Measurements from ENCODE around the gene DLG4. TPM values are rescaled to one million over a fixed set of nuclear protein-coding genes. Genes with fewer than 3 reads are reported as not detected.

The DLG4 gene
- total RNA-seq, 2 experiments from 2014 or later = 10.2 to 11.0 TPM

DNA sequence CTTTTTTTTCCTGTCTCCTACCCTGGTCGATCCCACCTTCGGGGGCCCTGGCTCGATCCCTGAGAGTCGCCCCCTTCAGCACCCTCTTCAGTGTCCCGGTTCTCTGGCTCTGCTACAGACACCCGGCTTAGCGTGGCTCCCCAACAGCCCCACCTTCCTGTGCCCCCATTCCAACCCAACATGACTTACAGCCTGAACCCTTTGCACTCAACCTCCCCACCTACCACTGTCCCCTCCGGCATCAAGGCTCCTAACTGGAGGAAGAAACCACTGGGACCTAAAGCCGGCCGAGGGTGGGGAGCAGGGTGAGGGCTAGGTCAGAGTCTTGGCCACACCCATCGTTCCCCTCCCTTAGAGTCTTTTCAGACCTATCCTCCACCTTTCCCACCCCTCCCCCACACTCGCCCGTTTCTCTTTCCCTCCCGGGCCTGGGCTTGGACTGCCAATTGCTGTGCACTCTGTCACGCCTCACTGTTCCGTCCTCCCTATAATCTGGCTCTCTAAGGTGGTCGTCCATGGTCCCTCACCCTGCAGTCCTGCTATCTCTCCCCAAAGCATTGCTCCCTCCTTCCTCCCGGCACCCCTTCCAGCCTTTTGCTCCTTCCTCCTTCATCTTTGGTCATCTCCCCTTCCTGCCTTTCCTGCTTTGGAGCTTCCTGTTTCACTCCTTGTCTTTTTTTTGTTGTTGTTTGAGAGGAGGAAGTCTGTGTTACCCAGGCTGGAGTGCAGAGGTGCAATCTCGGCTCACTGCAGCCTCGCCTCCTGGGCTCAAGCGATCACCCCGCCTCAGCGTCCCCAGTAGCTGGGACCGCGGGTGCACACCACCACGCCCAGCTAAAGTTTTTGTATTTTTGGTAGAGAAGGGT, 43.5 kb upstream of the DLG4 start:
- H3K36me3 Mint-ChIP-seq (ENCODE audit: low read depth) = peaks cover 14% of the 10 kb centered on the region
- H3K9me3 Mint-ChIP-seq = no peaks in the 10 kb centered on the region
- peaks cover 15% of the 10 kb centered on the region for H3K27me3 Mint-ChIP-seq
- peaks cover 35% of the 10 kb centered on the region for H3K4me1 ChIP-seq (ENCODE audit: insufficient read depth, low read length)
- peaks cover 12% of the 10 kb centered on the region for H3K36me3 ChIP-seq (ENCODE audit: insufficient read depth, low read length)
- intact Hi-C loops (cut with DNase I, micrococcal nuclease) = no loop called here
- no peak overlapping the region for H3K27ac ChIP-seq (ENCODE audit: low read depth in 1 of 2, low read length in 2 of 2)
- peak overlapping the region; percentile 6 for H3K27ac Mint-ChIP-seq
- H3K27me3 ChIP-seq (ENCODE audit: control insufficient read depth in 1 of 2, insufficient read depth in 2 of 2, low read length in 2 of 2) = peaks cover 12 to 13% of the 10 kb centered on the region in 2 experiments
- peak; percentile 39 for ATAC-seq (ENCODE audit: poor library complexity)
- peak overlapping the region; percentile 84 for H3K4me3 Mint-ChIP-seq
- ChIA-PET CTCF (no interaction called here), POLR2A (interaction anchor here (0.6 to 1.1 kb wide), 3 partner anchors 83 to 227 kb away, joined by 3 read pairs; partner anchors contain the start of gene SLC16A13)
- H3K4me3 ChIP-seq (ENCODE audit: low read length) = peak overlapping the region; percentile 33
- DNase-seq = peak in 3 of 14 experiments; percentile 24 to 47 (median 39)
- peaks cover 0 to 7% of the 10 kb centered on the region in 2 experiments for H3K9me3 ChIP-seq (ENCODE audit: control insufficient read depth in 1 of 2, insufficient read depth in 1 of 2, low read length in 2 of 2)
- TF ChIP-seq, protein P1, sequence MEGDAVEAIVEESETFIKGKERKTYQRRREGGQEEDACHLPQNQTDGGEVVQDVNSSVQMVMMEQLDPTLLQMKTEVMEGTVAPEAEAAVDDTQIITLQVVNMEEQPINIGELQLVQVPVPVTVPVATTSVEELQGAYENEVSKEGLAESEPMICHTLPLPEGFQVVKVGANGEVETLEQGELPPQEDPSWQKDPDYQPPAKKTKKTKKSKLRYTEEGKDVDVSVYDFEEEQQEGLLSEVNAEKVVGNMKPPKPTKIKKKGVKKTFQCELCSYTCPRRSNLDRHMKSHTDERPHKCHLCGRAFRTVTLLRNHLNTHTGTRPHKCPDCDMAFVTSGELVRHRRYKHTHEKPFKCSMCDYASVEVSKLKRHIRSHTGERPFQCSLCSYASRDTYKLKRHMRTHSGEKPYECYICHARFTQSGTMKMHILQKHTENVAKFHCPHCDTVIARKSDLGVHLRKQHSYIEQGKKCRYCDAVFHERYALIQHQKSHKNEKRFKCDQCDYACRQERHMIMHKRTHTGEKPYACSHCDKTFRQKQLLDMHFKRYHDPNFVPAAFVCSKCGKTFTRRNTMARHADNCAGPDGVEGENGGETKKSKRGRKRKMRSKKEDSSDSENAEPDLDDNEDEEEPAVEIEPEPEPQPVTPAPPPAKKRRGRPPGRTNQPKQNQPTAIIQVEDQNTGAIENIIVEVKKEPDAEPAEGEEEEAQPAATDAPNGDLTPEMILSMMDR (IDR thresholded peaks at IDR 0.05) = no peak
- peaks cover 28% of the 10 kb centered on the region for H3K4me1 Mint-ChIP-seq (ENCODE audit: low read depth)

DNA sequence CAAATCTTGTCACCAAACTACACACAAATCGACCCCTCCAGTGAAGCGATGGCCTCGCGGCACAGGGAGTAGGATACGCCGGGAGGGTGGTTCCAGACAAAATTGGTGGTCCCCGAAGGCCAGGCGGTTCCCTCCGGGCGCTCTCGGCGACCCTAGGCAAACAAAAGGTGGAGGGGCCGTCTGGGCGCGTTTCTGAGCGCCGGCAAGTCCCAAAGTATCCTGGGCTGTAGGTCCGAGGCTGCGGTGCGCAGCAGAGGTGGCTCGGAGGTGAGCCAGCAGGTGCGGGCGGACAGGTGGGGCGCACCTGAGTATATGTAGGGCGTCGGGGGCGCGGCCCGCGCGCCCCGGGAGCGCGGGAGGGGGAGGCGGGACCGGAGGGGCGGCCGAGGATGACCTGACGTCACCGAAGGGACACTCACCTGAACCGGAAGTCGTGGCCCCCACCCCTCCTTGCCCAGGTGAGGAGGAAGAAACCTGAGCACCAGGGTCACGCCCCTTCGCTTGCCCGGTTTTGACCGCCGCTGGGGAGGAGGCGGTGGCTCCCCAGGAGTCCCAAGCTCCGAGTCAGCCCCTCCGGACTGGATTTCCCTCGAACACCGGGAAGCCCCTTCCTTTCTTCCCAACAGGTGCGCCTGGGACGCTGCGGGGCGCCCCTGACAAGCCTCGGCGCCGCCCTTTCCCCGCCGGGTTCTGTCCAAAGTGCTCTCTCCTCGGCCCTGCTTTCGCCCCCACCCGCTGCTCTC, 42.7 kb upstream of the DLG4 start, which contains the start of gene CLDN7:
TSS of gene CLDN7 (minus strand) at position 287 of the 743 bp plus-strand sequence. CDS start 435 bp downstream, outside the sequence.
- peak in 2 of 14 experiments; percentile 30 to 51 for DNase-seq
- peaks cover 0 to 7% of the 10 kb centered on the region in 2 experiments for H3K9me3 ChIP-seq (ENCODE audit: control insufficient read depth in 1 of 2, insufficient read depth in 1 of 2, low read length in 2 of 2)
- Mint-ChIP-seq H3K4me1 (ENCODE audit: low read depth) (peaks cover 28% of the 10 kb centered on the region), H3K36me3 (ENCODE audit: low read depth) (peaks cover 15% of the 10 kb centered on the region), H3K27me3 (peaks cover 15% of the 10 kb centered on the region), H3K4me3 (peak within 1 kb of the TSS; percentile 84), H3K9me3 (no peaks in the 10 kb centered on the region), H3K27ac (peak within 1 kb of the TSS; percentile 59)
- ATAC-seq (ENCODE audit: poor library complexity) = peak; percentile 11
- TF ChIP-seq, protein P1 (IDR thresholded peaks at IDR 0.05) = no peak
- peaks cover 12 to 13% of the 10 kb centered on the region in 2 experiments for H3K27me3 ChIP-seq (ENCODE audit: control insufficient read depth in 1 of 2, insufficient read depth in 2 of 2, low read length in 2 of 2)
- H3K4me3 ChIP-seq (ENCODE audit: low read length) = peak within 1 kb of the TSS; percentile 50
- intact Hi-C loops (cut with DNase I, micrococcal nuclease) = no loop called here
- peak within 1 kb of the TSS in 1 of 2 donors; percentile 21 for H3K27ac ChIP-seq (ENCODE audit: low read depth in 1 of 2, low read length in 2 of 2)
- peaks cover 18% of the 10 kb centered on the region for H3K36me3 ChIP-seq (ENCODE audit: insufficient read depth, low read length)
- ChIA-PET POLR2A (interaction anchor here (1.0 to 1.1 kb wide), 4 partner anchors 20 to 74 kb away, joined by 3 to 5 read pairs (median 4); partner anchors contain the start of genes ACAP1 and GABARAP), CTCF (no interaction called here)
- H3K4me1 ChIP-seq (ENCODE audit: insufficient read depth, low read length) = peaks cover 35% of the 10 kb centered on the region

Measured in CD4-positive, alpha-beta T cell (primary cell).